Upper lobe of left lung (tissue), 6 donors: ENCODE data around the gene SPACA5. TPM values are rescaled to one million over a fixed set of nuclear protein-coding genes. Genes with fewer than 3 reads are reported as not detected.
"Not testable (repeated sequence)": the region's sequence is repeated elsewhere in the genome, so short reads cannot be mapped to it uniquely, and the experiment has no call there.

Source experiments
- ATAC-seq, 2 donors: fragments of 200-7000 bp; cut with Tn5 transposase; one replicate each; pipeline ENCODE4 v1.9.1; 2022; ENCODE audit warnings: mild to moderate bottlenecking in 2 of 2, moderate library complexity in 2 of 2; ENCODE audit not compliant: low FRiP score in 2 of 2
- DNase-seq, 2 donors: peaks; one replicate each; pipeline ENCODE4 v3.0.0-alpha.2; 2019 to 2020
- H3K27ac ChIP-seq, 4 donors: fragments of 200-600 bp; sonication (generic); one replicate each; pipeline ENCODE4 v1.5.1; 2016 to 2019
- H3K27me3 ChIP-seq, 4 donors: fragments of 200-600 bp; sonication (generic); one replicate each; pipeline ENCODE4 v1.5.1; 2017 to 2019
- H3K36me3 ChIP-seq, 4 donors: fragments of 200-600 bp; sonication (generic); one replicate each; pipeline ENCODE4 v1.5.1; 2016 to 2019
- H3K4me1 ChIP-seq, 4 donors: fragments of 200-600 bp; sonication (generic); one replicate each; pipeline ENCODE4 v1.5.1; 2018 to 2019
- H3K4me3 ChIP-seq, 4 donors: fragments of 200-600 bp; sonication (generic); one replicate each; pipeline ENCODE4 v1.5.1; 2017 to 2019; ENCODE audit warnings: mild to moderate bottlenecking in 2 of 4, moderate library complexity in 1 of 4
- H3K9me3 ChIP-seq, 4 donors: fragments of 200-600 bp; sonication (generic); one replicate each; pipeline ENCODE4 v1.5.1; 2018 to 2019
- EP300 ChIP-seq, 4 donors: sonication (generic); formaldehyde crosslinking; IDR thresholded peaks; one replicate each; pipeline ENCODE4 v1.5.1; 2017; ENCODE audit warnings: antibody characterized with exemption in 4 of 4, control low read depth in 2 of 4
- POLR2A ChIP-seq, 4 donors: fragments of 450-650 bp; IDR thresholded peaks; one replicate each; pipeline ENCODE4 v1.5.1; 2016 to 2017; ENCODE audit warnings: antibody characterized with exemption in 4 of 4, mild to moderate bottlenecking in 2 of 4
- POLR2AphosphoS5 ChIP-seq, 2 donors: sonication (generic); formaldehyde crosslinking; IDR thresholded peaks; one replicate each; pipeline ENCODE4 v1.5.1; 2017; ENCODE audit warnings: antibody characterized with exemption in 2 of 2
- WGBS, 2 donors: methylation state at CpG; one replicate each; pipeline ENCODE4 v1.1.5; 2017 to 2018; 5-methylcytosine and 5-hydroxymethylcytosine counted together
- total RNA-seq, 6 donors: library from RNA; depleted of rRNA in 4 of 6; stranded (reverse); fragments of >200 nt in 4 of 6; gene quantifications; one replicate each; pipeline versions ENCODE4 v1.1.0 to v1.2.1, GENCODE V29; 2016 to 2021
- TF ChIP-seq, protein P1 (sequence below), 6 experiments: fragments of 450-650 bp in 4 of 6; fragments of 200-600 bp in 2 of 6; sonication (generic) in 2 of 6; IDR thresholded peaks; one replicate each; pipeline ENCODE4 v1.5.1; 2016 to 2019; ENCODE audit warnings: antibody characterized with exemption in 6 of 6
- donor health status: DM: no; HTN: no; CAD: no; lungs with moderate emphysema.
- donor health status: DM: no; HTN: yes; CAD: no; lungs with severe emphysema.

The SPACA5 gene
- total RNA-seq, 6 donors from 2014 or later: not detected

DNA sequence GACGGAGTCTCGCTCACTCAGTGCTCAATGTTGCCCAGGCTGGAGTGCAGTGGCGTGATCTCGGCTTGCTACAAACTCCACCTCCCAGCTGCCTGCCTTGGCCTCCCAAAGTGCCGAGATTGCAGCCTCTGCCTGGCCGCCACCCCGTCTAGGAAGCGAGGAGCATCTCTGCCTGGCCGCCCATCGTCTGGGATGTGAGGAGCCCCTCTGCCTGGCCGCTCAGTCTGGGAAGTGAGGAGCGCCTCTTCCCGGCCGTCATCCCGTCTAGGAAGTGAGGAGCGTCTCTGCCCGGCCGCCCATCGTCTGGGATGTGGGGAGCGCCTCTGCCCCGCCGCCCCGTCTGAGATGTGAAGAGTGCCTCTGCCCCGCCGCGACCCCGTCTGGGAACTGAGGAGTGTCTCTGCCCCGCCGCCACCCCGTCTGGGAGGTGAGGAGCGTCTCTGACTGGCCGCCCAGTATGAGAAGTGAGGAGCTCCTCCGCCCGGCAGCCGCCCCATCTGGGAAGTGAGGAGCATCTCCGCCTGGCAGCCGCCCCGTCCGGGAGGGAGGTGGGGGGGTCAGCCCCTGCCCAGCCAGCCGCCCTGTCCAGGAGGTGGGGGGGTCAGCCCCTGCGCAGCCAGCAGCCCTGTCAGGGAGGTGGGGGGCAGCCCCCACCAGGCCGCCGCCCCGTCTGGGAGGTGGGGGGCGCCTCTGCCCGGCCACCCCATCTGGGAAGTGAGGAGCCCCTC lies 10.0 kb downstream of the SPACA5 start:
- not testable (repeated sequence) for H3K9me3 ChIP-seq, H3K36me3 ChIP-seq, H3K27ac ChIP-seq, H3K4me3 ChIP-seq, H3K4me1 ChIP-seq, ATAC-seq, H3K27me3 ChIP-seq
- 100% methylated on average over 4 of the region's 46 CpGs; no CpG with 5 or more reads in 1 of the 2 donors for WGBS, 2 donors
- DNase-seq: peak in 1 of 2 donors; percentile 59

DNA sequence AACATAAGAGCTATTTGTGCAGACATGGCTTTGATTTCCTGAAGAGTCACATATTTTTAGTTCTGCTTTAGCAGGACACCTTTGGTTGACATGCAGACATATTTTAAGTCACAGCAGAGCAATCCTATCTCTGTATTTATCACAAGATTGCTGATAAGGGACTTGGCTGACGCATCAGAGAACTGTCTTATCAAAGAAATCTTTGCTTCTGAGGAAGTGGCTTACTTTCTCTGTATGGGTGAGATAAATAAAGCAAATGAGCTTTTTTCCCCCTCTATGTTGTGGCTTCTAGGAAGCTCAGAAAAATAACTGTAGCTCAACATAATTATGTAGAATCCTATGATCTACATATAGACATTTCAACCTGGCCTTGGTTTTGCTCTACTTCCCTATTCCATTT lies 13.1 kb downstream of the SPACA5 start:
- not testable (repeated sequence) for H3K27me3 ChIP-seq, H3K27ac ChIP-seq, ATAC-seq, H3K9me3 ChIP-seq, H3K4me3 ChIP-seq, DNase-seq, H3K4me1 ChIP-seq, H3K36me3 ChIP-seq
- WGBS, 2 donors: no CpG with 5 or more reads among the region's 1 CpG

DNA sequence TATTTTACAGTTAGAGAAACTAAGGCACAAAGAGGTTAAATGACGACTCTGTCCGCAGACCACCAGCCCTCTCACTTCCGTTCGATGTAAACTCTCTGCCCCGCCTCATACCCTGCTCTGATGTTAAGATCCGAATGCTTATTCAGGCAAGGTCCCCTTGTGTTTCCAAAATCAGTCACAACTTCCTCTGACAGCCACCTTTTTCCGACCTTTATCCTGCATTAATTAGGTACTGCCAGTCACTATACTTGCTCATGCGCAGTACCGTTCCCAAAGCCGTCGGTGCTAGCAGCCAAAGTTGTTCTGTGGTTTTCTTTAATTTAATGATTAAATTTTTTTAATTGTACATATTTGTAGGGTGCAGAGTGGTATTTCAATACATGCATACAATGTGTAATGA lies 13.7 kb downstream of the SPACA5 start:
- Histone ChIP-seq H3K27ac (peak overlapping the region in 2 of 4 donors; percentile 86 to 93), H3K4me3 (peak overlapping the region in 3 of 4 donors; percentile 36 to 58 (median 55))
- H3K36me3 ChIP-seq, H3K9me3 ChIP-seq, H3K27me3 ChIP-seq, DNase-seq, H3K4me1 ChIP-seq, ATAC-seq: not testable (repeated sequence)
- WGBS, 2 donors: 47 to 67% methylated on average over 11 of the region's 11 CpGs

DNA sequence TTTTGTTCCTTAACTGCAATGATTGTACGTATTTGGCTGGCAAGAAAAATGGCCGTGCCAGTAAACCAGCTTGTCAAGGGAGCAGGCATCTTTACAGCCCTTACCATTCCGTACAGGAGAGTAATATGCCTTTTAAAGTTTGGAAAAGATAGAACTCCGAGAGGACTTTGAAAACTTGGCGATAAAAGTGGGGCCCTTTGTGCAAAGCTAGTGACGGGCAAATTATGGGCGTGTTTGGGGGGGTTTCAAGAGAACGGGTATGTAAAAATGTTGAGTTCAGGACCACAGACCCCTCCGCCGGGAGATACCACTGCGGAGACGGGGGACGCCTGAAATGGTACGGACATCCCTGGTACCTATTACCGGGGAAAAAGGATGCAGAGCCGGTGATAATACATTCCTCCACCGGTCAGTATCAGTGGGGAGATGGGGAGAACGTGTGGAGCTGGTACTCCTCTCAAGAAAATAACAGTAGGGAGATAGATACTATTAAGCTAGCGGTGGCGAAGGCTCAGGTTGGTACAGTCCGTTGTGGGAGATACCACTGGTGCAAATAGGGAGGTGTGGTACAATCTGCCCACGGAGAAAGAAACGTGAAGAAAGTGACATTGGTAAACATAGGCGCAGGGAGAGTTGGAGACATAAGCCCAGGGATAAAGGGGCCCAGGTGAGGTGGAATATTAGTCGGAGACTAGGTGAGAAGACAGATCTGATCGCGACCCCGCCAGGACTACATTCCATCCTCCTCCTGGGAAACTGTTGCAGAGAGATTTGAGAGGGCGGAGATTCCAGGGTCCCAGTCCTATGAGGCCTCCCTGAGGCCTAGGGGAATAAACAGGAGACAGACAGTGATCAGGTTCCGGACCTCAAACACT lies 14.5 kb downstream of the SPACA5 start:
- 1 to 35% methylated on average over 30 of the region's 30 CpGs for WGBS, 2 donors
- peak overlapping the region; percentile 86 to 94 (median 90) for H3K27ac ChIP-seq
- peak overlapping the region; percentile 25 to 58 (median 46) for H3K4me3 ChIP-seq
- H3K27me3 ChIP-seq: no peaks in the 10 kb centered on the region
- H3K36me3 ChIP-seq: no peaks in the 10 kb centered on the region
- H3K9me3 ChIP-seq: peaks cover 0 to 4% (median 0%) of the 10 kb centered on the region in 4 donors
- H3K4me1 ChIP-seq: peaks cover 0 to 9% (median 0%) of the 10 kb centered on the region in 4 donors
- TF ChIP-seq, protein P1, sequence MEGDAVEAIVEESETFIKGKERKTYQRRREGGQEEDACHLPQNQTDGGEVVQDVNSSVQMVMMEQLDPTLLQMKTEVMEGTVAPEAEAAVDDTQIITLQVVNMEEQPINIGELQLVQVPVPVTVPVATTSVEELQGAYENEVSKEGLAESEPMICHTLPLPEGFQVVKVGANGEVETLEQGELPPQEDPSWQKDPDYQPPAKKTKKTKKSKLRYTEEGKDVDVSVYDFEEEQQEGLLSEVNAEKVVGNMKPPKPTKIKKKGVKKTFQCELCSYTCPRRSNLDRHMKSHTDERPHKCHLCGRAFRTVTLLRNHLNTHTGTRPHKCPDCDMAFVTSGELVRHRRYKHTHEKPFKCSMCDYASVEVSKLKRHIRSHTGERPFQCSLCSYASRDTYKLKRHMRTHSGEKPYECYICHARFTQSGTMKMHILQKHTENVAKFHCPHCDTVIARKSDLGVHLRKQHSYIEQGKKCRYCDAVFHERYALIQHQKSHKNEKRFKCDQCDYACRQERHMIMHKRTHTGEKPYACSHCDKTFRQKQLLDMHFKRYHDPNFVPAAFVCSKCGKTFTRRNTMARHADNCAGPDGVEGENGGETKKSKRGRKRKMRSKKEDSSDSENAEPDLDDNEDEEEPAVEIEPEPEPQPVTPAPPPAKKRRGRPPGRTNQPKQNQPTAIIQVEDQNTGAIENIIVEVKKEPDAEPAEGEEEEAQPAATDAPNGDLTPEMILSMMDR (IDR thresholded peaks at IDR 0.05): no peak
- TF ChIP-seq POLR2AphosphoS5 (IDR thresholded peaks at IDR 0.05): peak in 1 of 2 donors; percentile 16
- DNase-seq: peak in 1 of 2 donors; percentile 45
- ATAC-seq: peak; percentile 88 to 94

DNA sequence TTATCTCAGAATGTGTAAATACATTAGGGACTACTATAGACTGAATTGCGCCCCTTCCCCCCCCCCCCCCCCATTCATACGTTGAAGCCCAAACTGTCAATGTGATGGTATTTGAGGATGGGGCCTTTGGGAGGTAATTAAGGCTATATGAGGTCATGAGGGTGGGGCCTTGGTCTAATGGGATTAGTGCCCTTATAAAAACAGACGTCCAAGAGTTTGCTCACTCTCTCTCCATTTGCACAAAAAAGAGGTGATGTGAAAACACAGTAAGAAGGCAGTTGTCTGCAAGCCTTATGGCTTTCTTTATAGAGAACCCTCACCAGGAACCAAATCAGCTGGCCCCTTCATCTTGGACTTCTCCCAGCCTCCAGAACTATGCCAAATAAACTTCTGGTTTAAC lies 15.3 kb downstream of the SPACA5 start:
- ATAC-seq (no peak), DNase-seq (no peak)
- Histone ChIP-seq H3K4me3 (peak overlapping the region in 2 of 4 donors; percentile 55 to 58), H3K27ac (peak overlapping the region in 3 of 4 donors; percentile 86 to 94 (median 93)), H3K27me3 (no peaks in the 10 kb centered on the region), H3K4me1 (peaks cover 0 to 11% (median 0%) of the 10 kb centered on the region in 4 donors), H3K36me3 (no peaks in the 10 kb centered on the region), H3K9me3 (peaks cover 0 to 4% (median 0%) of the 10 kb centered on the region in 4 donors)
- 36 to 53% methylated on average over 3 of the region's 3 CpGs for WGBS, 2 donors
- TF ChIP-seq, protein P1 (IDR thresholded peaks at IDR 0.05): no peak
- TF ChIP-seq EP300 (IDR thresholded peaks at IDR 0.05) (no peak), POLR2AphosphoS5 (IDR thresholded peaks at IDR 0.05) (no peak), POLR2A (IDR thresholded peaks at IDR 0.05) (no peak)

DNA sequence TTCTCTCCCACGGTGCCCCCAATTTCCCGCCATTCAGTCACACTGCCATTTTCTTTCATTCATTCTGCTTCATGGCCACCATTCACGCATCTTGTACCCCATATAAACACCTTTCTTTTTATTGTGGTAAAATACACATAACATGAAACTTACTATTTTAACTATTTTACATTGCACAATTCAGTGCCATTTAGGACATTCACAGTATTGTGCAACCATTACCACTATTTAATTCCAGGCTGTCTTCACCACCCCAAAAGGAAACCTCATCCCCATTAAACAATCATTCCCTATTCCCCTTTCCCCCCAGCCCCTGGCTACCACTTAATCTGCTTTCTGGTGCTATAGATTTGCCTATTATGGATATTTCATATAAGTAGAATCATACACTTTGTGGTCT lies 15.9 kb downstream of the SPACA5 start:
- Histone ChIP-seq H3K4me1 (peaks cover 0 to 11% (median 0%) of the 10 kb centered on the region in 4 donors), H3K27me3 (no peaks in the 10 kb centered on the region), H3K27ac (no peak overlapping the region), H3K36me3 (no peaks in the 10 kb centered on the region), H3K9me3 (peaks cover 0 to 4% (median 0%) of the 10 kb centered on the region in 4 donors), H3K4me3 (no peak overlapping the region)
- TF ChIP-seq EP300 (IDR thresholded peaks at IDR 0.05) (no peak), POLR2A (IDR thresholded peaks at IDR 0.05) (no peak), POLR2AphosphoS5 (IDR thresholded peaks at IDR 0.05) (no peak)
- TF ChIP-seq, protein P1 (IDR thresholded peaks at IDR 0.05): no peak
- DNase-seq (no peak), ATAC-seq (no peak)
- 79 to 95% methylated on average over 3 of the region's 3 CpGs for WGBS, 2 donors
